GM10248 (cell line): ENCODE measurements around the gene STRAP.

Source experiments
- CTCF ChIA-PET: fragments of 300-600 bp; sonication (Branson Sonifier 250); formaldehyde crosslinking; extraction: SDS; loops from one replicate; lab custom pipeline; 2021; ENCODE audit warnings: antibody characterized with exemption; lab: Yijun Ruan, JAX
- POLR2A ChIA-PET: fragments of 350-650 bp; sonication (Branson Sonifier 250); formaldehyde crosslinking; extraction: SDS; loops from one replicate; lab custom pipeline; 2020; ENCODE audit warnings: antibody characterized with exemption; lab: Yijun Ruan, JAX
- DNase-seq: peaks from one replicate; pipeline ENCODE4 v3.0.0; 2012; ENCODE audit errors: extremely low spot score
- TF ChIP-seq, protein P1 (sequence below): IDR thresholded peaks from 2 replicates; pipeline ENCODE4 v1.5.1; 2012; ENCODE audit warnings: mild to moderate bottlenecking, low read depth; ENCODE audit errors: extremely low read depth, missing control alignments, control extremely low read depth

STRAP gene

DNA sequence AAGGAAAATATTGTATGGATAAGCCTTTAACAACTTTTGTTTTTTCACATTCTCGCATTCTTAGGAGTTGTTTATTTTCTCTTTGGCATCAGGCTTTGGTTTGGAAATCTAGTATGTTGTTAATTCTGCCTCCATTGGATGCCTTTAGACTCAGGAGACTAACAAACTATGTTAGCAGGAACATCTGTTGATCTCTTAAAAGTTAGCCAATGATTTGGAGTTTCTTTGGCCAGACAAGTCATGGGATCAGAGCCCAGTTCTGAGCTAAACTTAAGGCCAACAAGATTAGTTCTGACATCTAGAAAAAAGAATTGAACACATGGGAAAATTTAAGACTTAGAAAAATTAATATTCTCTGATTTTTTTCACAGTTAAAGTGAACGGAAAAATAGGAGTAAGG lies 35.3 kb upstream of the STRAP start:
- CTCF ChIA-PET = interaction anchor here (0.9 to 3.1 kb wide), 2 partner anchors 11 to 276 kb away, joined by 3 to 15 read pairs; no protein-coding TSS in a partner anchor
- POLR2A ChIA-PET = no interaction called here
- DNase-seq = no peak

DNA sequence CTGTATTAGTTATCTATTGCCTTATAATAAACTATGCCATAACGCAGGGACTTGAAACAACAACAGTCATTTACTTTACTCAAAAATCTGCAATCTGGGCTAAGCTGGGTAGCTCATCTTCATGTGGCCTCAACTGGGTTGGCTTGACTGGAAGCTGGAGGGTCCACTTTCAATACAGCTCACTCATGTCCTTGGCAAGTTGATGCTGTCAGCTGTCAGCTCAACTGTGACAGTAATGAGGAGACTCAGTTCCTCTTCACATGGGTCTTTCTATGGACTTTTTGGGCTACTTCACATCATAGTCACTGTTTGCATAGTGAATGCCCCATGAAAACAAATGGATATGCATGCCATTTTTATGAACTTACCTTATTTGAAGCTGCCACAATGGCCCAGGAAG lies 33.6 kb upstream of the STRAP start:
- POLR2A ChIA-PET = no interaction called here
- CTCF ChIA-PET = interaction anchor here (1.4 to 3.1 kb wide), 6 partner anchors 9 to 317 kb away, joined by 4 to 15 read pairs (median 4); no protein-coding TSS in a partner anchor
- TF ChIP-seq, protein P1, sequence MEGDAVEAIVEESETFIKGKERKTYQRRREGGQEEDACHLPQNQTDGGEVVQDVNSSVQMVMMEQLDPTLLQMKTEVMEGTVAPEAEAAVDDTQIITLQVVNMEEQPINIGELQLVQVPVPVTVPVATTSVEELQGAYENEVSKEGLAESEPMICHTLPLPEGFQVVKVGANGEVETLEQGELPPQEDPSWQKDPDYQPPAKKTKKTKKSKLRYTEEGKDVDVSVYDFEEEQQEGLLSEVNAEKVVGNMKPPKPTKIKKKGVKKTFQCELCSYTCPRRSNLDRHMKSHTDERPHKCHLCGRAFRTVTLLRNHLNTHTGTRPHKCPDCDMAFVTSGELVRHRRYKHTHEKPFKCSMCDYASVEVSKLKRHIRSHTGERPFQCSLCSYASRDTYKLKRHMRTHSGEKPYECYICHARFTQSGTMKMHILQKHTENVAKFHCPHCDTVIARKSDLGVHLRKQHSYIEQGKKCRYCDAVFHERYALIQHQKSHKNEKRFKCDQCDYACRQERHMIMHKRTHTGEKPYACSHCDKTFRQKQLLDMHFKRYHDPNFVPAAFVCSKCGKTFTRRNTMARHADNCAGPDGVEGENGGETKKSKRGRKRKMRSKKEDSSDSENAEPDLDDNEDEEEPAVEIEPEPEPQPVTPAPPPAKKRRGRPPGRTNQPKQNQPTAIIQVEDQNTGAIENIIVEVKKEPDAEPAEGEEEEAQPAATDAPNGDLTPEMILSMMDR = no peak
- DNase-seq = no peak

More for the DNA sequence above, 35.3 kb upstream of the STRAP start:
- TF ChIP-seq, protein P1 = no peak

DNA sequence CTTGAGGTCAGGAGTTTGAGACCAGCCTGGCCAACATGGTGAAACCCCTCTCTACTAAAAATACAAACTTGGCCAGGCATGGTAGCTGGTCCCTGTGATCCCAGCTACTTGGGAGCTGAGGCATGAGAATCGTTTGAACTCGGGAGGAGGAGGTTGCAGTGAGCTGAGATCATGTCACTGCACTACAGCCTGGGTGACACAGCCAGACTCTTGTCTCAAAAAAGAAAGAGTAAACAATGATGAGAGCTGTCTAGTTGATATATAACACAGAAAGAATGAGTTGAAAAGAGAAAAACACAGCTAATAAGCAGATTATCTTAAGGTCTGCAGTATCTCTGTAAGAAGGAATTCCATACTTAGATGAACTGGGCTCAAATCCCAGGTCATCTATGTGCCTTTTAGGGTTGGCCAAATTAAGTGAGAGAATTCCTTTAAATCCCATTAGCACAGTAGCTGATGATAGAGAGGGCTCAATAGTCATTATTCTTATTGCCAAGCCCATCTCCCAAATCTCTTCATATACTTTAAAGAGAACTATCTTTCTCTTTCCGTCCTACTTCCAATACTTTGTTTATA lies 31.1 kb upstream of the STRAP start:
- no peak for DNase-seq
- ChIA-PET CTCF (interaction anchor here (1.1 to 9.8 kb wide), 4 partner anchors 12 to 319 kb away, joined by 3 to 208 read pairs (median 6); no protein-coding TSS in a partner anchor), POLR2A (no interaction called here)
- TF ChIP-seq, protein P1 = no peak

DNA sequence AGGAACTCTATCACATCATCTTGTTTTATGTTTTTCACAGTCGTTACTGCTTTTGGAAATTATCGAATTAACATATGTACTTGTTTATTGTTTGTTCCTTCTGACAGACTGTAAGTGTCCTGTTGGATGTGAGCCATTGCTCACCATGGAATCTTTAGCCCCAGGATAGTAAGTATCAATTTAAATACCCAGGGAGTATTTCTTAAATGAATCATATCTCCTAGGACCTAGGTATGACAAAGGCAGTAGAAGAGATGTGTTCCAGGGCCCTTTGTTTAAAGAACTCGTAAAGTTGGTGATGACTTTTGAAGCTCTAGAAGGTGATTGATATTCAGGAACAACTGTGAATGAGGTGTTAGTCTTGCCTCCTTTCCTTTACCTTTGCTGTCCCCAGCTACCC lies 30.3 kb upstream of the STRAP start:
- no peak for DNase-seq
- ChIA-PET POLR2A (no interaction called here), CTCF (interaction anchor here (1.6 to 9.8 kb wide), 3 partner anchors 13 to 320 kb away, joined by 4 to 208 read pairs (median 7); no protein-coding TSS in a partner anchor)
- TF ChIP-seq, protein P1 = no peak

DNA sequence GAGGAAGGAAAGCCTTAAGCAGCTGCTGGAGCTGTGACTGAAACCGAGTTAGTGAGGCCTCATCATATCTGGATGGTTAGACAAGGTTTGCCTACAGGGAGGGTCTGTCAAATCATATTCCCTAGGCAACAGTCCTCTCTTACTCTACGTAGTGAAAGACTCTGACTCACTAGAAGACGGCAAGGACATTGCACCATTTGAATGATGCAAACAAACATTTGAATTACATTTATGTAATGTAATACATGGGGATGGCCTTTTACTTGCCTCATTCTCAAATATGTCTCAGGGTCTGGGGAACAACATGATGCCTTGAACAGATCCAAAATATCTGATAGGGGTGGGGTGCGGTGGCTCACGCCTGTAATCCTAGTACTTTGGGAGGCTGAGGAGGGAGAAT lies 29.8 kb upstream of the STRAP start:
- TF ChIP-seq, protein P1 = no peak
- CTCF ChIA-PET = interaction anchor here (2.5 to 9.8 kb wide), 2 partner anchors 264 to 320 kb away, joined by 7 to 208 read pairs; no protein-coding TSS in a partner anchor
- POLR2A ChIA-PET = no interaction called here
- no peak for DNase-seq

DNA sequence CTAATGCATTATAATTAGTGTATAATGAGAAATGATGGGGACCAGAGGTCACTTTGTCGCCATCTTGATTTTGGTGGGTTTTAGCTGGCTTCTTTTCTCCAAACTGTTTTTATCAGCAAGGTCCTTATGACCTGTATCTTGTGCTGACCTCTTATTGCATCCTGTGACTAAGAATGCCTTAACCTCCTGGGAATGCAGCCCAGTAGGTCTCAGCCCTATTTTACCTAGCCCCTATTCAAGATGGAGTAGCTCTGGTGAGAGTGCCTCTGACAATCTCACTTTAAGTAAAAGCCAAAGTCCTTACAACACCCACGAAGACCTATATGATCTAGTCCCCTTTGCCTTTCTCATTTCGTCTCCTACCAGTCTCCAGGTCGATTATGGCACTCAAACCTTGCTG lies 28.3 kb upstream of the STRAP start:
- CTCF ChIA-PET = interaction anchor here (1.2 to 9.8 kb wide), 2 partner anchors 62 to 266 kb away, joined by 3 to 208 read pairs; no protein-coding TSS in a partner anchor
- DNase-seq = no peak
- POLR2A ChIA-PET = no interaction called here
- TF ChIP-seq, protein P1 = no peak
